SK-N-SH treated with all-trans-retinoic acid at 6 μM for 48 hours (cell line): Measurements from ENCODE around the gene ERI3.

Experiments
- ARNTL ChIP-seq: fragments of 450-650 bp; formaldehyde crosslinking; IDR thresholded peaks from 2 replicates; pipeline ENCODE4 v1.5.0; 2020; ENCODE audit warnings: low read depth, mild to moderate bottlenecking, moderate library complexity, borderline replicate concordance
- ISL1 ChIP-seq: fragments of 250-450 bp; sonication (Bioruptor Pico); IDR thresholded peaks from 2 replicates; pipeline ENCODE4 v2.1.2; 2022; ENCODE audit warnings: mild to moderate bottlenecking, moderate library complexity
- RARB ChIP-seq: fragments of 250-450 bp; sonication (Bioruptor Pico); IDR thresholded peaks from 2 replicates; pipeline ENCODE4 v1.8.0; 2021; ENCODE audit warnings: mild to moderate bottlenecking, moderate library complexity
- SNAI2 ChIP-seq: fragments of 250-450 bp; sonication (Bioruptor Pico); IDR thresholded peaks from 2 replicates; pipeline ENCODE4 v1.5.0; 2020; ENCODE audit warnings: mild to moderate bottlenecking, moderate library complexity
- ZNF70 ChIP-seq: fragments of 450-650 bp; formaldehyde crosslinking; IDR thresholded peaks from 2 replicates; pipeline ENCODE4 v1.5.0; 2020; ENCODE audit warnings: mild to moderate bottlenecking, moderate library complexity

DNA sequence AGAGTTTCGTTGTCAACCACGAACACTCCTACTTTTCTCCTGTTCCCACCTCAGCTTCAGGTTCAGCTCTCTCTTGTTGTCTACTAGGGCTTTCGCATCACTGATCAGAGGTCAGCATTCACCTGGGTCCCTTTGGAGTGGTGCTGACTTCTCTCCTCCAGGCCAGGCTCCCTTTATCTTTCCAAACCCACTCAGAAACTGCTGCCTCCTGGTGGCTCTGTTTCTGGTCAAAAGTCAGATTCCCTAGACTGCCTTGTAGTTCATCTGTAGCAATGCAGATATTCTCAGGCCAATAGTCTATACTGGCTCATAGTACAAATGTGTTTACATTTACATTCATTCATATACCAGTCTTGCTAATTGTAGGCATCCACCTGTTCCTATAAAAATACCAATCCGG, 6.4 kb upstream of the ERI3 start:
- no peak for TF ChIP-seq SNAI2 (CRISPR knock-in tag)
- no peak for TF ChIP-seq ARNTL (CRISPR knock-in tag)
- TF ChIP-seq RARB = no peak
- TF ChIP-seq ISL1 = no peak
- no peak for TF ChIP-seq ZNF70 (CRISPR knock-in tag)
